Left renal cortex interstitium (tissue), 4 donors: ENCODE measurements around the gene TRIM7. TPM values are rescaled to one million over a fixed set of nuclear protein-coding genes. Genes with fewer than 3 reads are reported as not detected.
A peak's percentile ranks its signal among the peaks of the same experiment; 100 is the strongest.
"Not testable (repeated sequence)": the region's sequence is repeated elsewhere in the genome, so short reads cannot be mapped to it uniquely, and the experiment has no call there.

Source experiments
- DNase-seq, 4 donors: peaks; one replicate each; pipeline ENCODE4 v3.0.0-alpha.2; 2013; ENCODE audit warnings: low read depth in 4 of 4, low spot score in 2 of 4, missing footprints in 1 of 4
- polyA plus RNA-seq, 4 donors: library from polyadenylated mRNA; unstranded; fragments of 120-200 nt; gene quantifications; one replicate each; pipeline ENCODE4 v1.2.1, GENCODE V29; 2013; ENCODE audit not compliant: insufficient read length in 4 of 4

Gene TRIM7
- polyA plus RNA-seq, 4 donors: 0.16 to 0.68 (median 0.25) TPM

GRCh38 chr5:181215997-181216989, 11.3 kb upstream of the TRIM7 start:
- DNase-seq: no peak

DNA sequence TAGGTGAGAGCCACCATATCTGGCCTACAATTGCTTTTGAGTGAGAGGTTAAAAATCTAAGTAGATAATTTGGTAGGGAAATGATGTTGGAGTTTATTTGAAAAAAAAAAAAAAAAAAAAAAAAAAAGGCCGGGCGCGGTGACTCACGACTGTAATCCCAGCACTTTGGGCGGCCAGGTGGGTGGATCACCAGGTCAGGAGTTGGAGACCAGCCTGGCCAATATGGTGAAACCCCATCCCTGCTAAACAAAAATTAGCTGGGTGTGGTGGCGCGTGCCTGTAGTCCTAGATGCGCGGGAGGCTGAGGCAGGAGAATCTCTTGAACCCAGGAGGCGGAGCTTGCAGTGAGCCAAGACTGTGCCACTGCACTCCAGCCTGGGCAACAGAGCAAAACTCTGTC, 9.3 kb upstream of the TRIM7 start:
- not testable (repeated sequence) for DNase-seq

GRCh38 chr5:181212934-181213333, 7.9 kb upstream of the TRIM7 start:
- DNase-seq: no peak

DNA sequence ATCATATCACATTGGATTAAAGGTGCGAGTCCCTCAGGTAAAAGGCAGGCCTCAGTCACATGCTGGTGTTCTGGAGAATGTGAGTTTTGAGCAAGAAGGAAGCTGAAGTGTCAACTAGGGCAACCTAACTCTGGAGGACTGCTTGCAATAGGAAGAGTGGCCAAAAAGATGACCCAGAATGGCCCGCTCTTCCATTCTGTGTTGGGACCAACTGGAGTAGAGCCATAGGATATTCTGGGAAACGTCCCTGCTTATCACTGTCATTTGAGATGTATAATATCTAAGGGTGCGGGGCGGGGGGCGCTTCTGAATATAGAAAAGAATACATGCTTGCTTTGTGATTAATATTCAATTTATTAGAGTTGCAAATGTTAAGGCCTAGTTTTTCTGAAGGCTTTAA, 7.1 kb upstream of the TRIM7 start:
- no peak for DNase-seq

GRCh38 chr5:181211208-181211607, 6.2 kb upstream of the TRIM7 start:
- no peak for DNase-seq

GRCh38 chr5:181210698-181211097, 5.7 kb upstream of the TRIM7 start:
- not testable (repeated sequence) for DNase-seq

DNA sequence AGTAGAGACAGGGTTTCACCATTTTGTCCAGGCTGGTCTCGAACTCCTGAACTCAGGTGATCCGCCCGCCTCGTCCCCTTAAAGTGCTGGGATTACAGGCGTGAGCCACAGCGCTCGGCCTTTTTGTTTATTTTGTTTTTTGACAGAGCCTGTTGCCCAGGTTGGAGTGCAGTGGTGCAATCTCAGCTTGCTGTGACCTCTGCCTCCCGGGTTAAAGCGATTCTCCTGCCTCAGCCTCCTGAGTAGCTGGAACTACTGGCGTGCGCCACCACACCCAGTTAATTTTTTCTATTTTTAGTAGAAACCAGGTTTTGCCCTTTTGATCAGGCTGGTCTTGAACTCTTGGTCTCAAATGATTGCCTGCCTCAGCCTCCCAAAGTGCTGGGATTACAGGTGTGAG, 5.2 kb upstream of the TRIM7 start:
- not testable (repeated sequence) for DNase-seq

- DNase-seq: not testable (repeated sequence)
Measured at GRCh38 chr5:181209006-181209405, 4.0 kb upstream of the TRIM7 start.

- DNase-seq: no peak
Measured at GRCh38 chr5:181207960-181208253, 2.9 kb upstream of the TRIM7 start.

GRCh38 chr5:181207214-181207959, 2.4 kb upstream of the TRIM7 start:
- DNase-seq: no peak

DNA sequence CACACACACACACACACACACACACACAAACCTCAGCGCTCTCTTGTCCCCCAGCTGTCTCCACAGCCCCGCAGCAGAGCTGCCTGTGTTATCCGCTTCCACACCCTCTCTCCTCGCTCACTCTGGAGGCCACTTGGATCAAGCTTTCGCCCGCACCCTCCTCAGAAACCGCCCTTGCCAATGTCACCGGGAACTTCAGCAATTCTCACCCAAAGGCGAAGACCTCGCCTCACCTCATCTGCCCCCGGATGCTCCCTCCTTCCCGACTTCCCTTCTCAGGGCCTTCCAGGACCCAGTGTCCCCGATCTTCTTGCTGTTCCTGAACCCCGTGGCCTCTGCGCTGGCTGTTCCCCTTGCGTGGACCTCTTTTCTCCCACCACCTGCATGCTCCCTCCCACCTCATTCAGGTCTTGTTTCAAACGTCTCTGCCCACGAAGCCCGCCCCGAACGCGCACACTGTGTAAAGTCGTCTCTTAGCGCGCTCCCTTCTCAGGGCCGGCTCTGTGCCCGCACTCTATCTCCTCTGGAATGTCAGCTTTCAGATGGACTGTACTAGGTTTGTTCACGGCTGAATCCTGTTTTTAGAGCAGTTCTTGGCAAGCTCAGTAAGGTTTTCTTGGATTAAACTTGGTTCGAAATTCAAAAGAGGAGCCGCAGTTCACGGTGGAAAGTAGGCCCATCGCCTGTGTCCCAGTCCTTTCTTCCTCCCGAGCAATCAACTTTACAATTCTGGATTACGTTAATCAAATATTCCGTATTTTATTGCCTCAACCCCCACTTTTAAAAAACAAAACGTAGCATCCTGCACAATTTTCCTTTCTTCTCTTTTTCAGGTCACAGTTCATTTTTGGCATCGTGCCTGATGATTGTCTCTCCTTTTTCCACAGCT, 1.0 kb upstream of the TRIM7 start:
- peak in 1 of 4 donors; percentile 62 for DNase-seq

- no peak for DNase-seq
Measured at GRCh38 chr5:181204113-181204825, 727 bp downstream of the TRIM7 start.

DNA sequence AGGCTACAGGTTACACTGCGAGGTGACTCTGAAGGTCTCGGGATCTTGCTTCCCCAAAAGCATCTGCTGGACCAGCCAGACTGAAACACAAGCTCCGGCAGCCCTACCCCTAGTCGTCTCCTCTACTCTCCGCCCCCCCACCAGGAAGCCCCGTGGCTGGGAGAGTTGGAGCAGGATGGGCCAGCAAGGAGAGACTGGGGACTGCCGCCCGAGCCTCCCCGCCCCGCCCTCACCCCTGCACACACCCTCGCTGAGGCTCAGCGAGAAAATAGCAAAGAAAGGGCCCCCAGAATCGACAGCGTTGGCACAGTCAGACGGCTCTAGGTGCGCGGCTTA, 1.3 kb downstream of the TRIM7 start:
- DNase-seq: no peak

DNA sequence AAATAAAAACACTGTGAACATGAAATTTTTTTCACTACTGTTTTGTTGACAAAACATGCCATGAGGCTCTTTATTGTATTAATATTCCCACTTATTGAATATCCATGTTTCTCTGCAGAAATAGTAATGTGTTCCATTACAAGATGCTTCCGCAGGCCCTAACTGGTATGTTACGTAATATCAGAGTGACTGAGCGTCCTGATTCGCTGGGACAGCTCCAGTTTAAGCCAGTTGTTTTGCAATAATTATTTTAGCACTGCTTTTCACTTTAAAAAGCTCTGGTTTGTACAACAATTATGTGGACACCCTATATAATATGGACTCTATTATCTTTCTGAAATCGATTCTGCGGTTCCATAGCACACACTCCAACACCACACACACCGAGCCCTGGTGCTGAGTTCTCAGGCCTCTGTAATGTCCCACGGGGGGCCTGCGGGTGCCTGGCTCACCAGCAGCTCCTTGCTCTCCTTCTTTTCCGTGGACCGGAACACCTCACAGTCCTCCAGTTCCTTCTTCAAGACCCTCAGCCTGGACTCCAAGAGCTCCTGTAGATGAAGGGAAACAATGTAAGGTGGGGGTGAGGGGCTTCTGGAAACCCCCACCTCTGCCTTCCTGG, 1.8 kb downstream of the TRIM7 start:
- DNase-seq: no peak

GRCh38 chr5:181200816-181201215, 4.2 kb downstream of the TRIM7 start:
- DNase-seq: no peak

DNA sequence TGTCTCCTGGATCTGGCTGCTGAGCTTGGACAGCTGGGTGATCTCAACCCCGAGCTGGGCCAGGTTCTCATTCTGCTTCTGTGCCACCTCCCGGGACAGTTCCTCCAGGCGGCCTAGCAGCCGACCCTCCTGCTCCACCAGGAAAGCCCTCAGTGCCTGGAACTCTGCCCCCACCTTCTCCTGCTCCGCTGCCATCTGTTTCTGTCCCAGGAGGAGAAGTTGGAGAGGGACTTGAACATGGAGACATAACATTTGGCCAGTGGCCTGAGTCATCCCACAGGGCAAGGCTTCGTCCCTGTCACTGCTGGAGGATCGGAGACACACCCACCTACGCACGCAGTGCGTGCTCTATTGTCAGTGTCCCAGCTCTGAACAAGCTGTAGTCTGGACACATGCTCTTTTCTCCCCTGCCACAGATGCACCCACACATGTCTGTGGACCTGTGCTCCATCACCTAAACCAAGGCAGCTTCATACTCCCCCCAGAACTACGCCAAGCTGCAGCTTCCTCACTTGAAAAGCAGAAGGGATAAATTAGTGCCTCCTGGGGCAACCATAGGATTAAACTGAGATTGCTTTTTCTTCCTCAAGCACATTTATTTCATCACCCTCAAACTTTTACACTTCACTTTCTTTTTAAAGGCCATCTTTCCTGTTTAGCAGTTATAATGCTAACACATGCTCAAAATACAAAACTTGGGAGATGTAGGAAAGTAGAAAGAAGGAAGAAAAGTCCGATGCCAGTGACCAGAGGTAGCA, 4.9 kb downstream of the TRIM7 start:
- DNase-seq: no peak

DNA sequence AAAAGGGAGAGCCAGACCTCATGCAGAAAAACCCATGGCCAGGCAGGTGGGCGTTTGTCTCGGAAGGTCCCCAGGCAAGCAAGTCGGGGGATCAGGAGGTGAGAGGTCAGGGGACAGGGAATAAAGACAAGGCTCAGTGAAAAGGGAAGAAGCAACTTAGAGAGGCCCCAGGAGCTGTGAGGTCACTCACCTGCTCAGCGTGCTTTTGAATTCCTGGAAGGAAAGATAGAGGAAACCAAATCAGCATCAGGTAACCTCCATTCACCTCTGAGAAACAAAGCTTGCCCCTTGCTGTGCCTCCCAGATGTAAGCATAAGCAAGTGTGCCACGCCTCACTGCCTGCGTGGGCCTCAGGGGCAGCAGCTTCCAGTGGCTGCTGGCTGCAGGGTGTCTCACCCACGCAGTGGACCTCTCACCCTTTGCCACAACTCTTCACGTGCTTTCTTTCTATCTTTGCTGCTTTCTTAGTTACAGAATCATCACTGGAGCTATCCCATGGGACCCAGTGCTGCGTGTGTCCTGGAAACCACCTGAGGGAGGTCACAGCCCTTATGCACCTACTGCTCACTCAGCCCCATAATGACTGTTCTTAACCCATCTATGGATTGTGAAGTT, 6.0 kb downstream of the TRIM7 start:
- DNase-seq: no peak

GRCh38 chr5:181198106-181198685, 6.8 kb downstream of the TRIM7 start:
- no peak for DNase-seq
